Right kidney (tissue), 9 donors: Measurements from ENCODE around the gene HAUS7.

Source experiments
- DNase-seq: peaks from one replicate; pipeline ENCODE4 v3.0.0-alpha.2; 2016
- long read RNA-seq, 8 donors: transcript quantifications; one replicate each; lab custom pipeline, GENCODE V29; 2026

Gene HAUS7
- long read RNA-seq, donor 1, transcript HAUS7-202 (10 exons, 1,363 nt) = major isoform, 8 of 152 reads
- long read RNA-seq, donor 1, partial matches to known transcripts = 144 of 152 reads
- long read RNA-seq, donor 1, other reads (novel, unspliced or antisense) = 0 of 152 reads
- long read RNA-seq, donor 2, transcript HAUS7-202 (10 exons, 1,363 nt) = major isoform, 5 of 53 reads
- long read RNA-seq, donor 2, partial matches to known transcripts = 47 of 53 reads
- long read RNA-seq, donor 2, other reads (novel, unspliced or antisense) = 0 of 53 reads
- long read RNA-seq, donor 3, transcript HAUS7-202 (10 exons, 1,363 nt) = major isoform, 6 of 6 reads
- long read RNA-seq, donor 3, partial matches to known transcripts = 0 of 6 reads
- long read RNA-seq, donor 3, other reads (novel, unspliced or antisense) = 0 of 6 reads
- long read RNA-seq, donor 4, transcript HAUS7-202 (10 exons, 1,363 nt) = major isoform, 9 of 91 reads
- long read RNA-seq, donor 4, partial matches to known transcripts = 65 of 91 reads
- long read RNA-seq, donor 4, other reads (novel, unspliced or antisense) = 17 of 91 reads
- long read RNA-seq, donor 5, transcript HAUS7-202 (10 exons, 1,363 nt) = major isoform, 5 of 5 reads
- long read RNA-seq, donor 5, partial matches to known transcripts = 0 of 5 reads
- long read RNA-seq, donor 5, other reads (novel, unspliced or antisense) = 0 of 5 reads
- long read RNA-seq, donor 6, transcript HAUS7-202 (10 exons, 1,363 nt) = major isoform, 7 of 90 reads
- long read RNA-seq, donor 6, partial matches to known transcripts = 65 of 90 reads
- long read RNA-seq, donor 6, other reads (novel, unspliced or antisense) = 18 of 90 reads
- long read RNA-seq, donor 7, transcript HAUS7-202 (10 exons, 1,363 nt) = major isoform, 10 of 218 reads
- long read RNA-seq, donor 7, partial matches to known transcripts = 162 of 218 reads
- long read RNA-seq, donor 7, other reads (novel, unspliced or antisense) = 46 of 218 reads
- long read RNA-seq, donor 8, transcript HAUS7-202 (10 exons, 1,363 nt) = major isoform, 5 of 11 reads
- long read RNA-seq, donor 8, partial matches to known transcripts = 5 of 11 reads
- long read RNA-seq, donor 8, other reads (novel, unspliced or antisense) = 0 of 11 reads

- peak; percentile 55 for DNase-seq
Observed at GRCh38 chrX:153470411-153471363, at the start of gene HAUS7. Gene HAUS7 (minus strand): TSS chrX:153470576. CDS start chrX:153470557, 19 bp downstream.

- no peak for DNase-seq
Observed at GRCh38 chrX:153519569-153520286, 49.4 kb upstream of the HAUS7 start.

- no peak for DNase-seq
Observed at GRCh38 chrX:153517946-153518834, 47.8 kb upstream of the HAUS7 start.

GRCh38 chrX:153517423-153517822 is 47.0 kb upstream of the HAUS7 start, which contains the start of gene ATP2B3:
Gene ATP2B3 (plus strand): TSS chrX:153517642. CDS start chrX:153536248, 18,606 bp downstream.
- no peak for DNase-seq

- no peak for DNase-seq
Observed at GRCh38 chrX:153516073-153516472, 45.7 kb upstream of the HAUS7 start.

GRCh38 chrX:153515435-153515834 is 45.1 kb upstream of the HAUS7 start:
- DNase-seq = no peak

GRCh38 chrX:153514259-153514658 is 43.9 kb upstream of the HAUS7 start:
- DNase-seq = no peak

- DNase-seq = no peak
Observed at GRCh38 chrX:153513265-153513664, 42.9 kb upstream of the HAUS7 start.

- no peak for DNase-seq
Observed at GRCh38 chrX:153512501-153512893, 42.1 kb upstream of the HAUS7 start.

GRCh38 chrX:153511784-153512500 is 41.6 kb upstream of the HAUS7 start:
- DNase-seq = no peak

- no peak for DNase-seq
Observed at GRCh38 chrX:153510383-153510782, 40.0 kb upstream of the HAUS7 start.

- no peak for DNase-seq
Observed at GRCh38 chrX:153509592-153509991, 39.2 kb upstream of the HAUS7 start.

GRCh38 chrX:153507484-153508178 is 37.3 kb upstream of the HAUS7 start:
- peak; percentile 64 for DNase-seq

- DNase-seq = no peak
Observed at GRCh38 chrX:153505361-153505760, 35.0 kb upstream of the HAUS7 start.

- DNase-seq = no peak
Observed at GRCh38 chrX:153504445-153505016, 34.2 kb upstream of the HAUS7 start.

GRCh38 chrX:153502796-153503195 is 32.4 kb upstream of the HAUS7 start:
- DNase-seq = no peak

- no peak for DNase-seq
Observed at GRCh38 chrX:153502131-153502530, 31.8 kb upstream of the HAUS7 start.

- no peak for DNase-seq
Observed at GRCh38 chrX:153501530-153501929, 31.2 kb upstream of the HAUS7 start.
